Amniotic stem cell (primary cell): ENCODE results near the gene MELTF.

Experiments used
- DNase-seq: peaks from one replicate; lab custom pipeline; 2025; lab: John Stamatoyannopoulos, UW

Gene MELTF

GRCh38 chr3:196994056-196994455, 35.6 kb downstream of the MELTF start:
- DNase-seq: no peak

GRCh38 chr3:196992461-196993065, 37.1 kb downstream of the MELTF start:
- DNase-seq: no peak

GRCh38 chr3:196991581-196992460, 37.8 kb downstream of the MELTF start:
- no peak for DNase-seq

- no peak for DNase-seq
These were observed 39.0 kb downstream of the MELTF start for GRCh38 chr3:196990601-196991007.

- no peak for DNase-seq
These were observed 39.8 kb downstream of the MELTF start for GRCh38 chr3:196989721-196990262.

GRCh38 chr3:196988241-196989029, 41.2 kb downstream of the MELTF start:
- DNase-seq: no peak

GRCh38 chr3:196987022-196987421, 42.6 kb downstream of the MELTF start:
- no peak for DNase-seq

- no peak for DNase-seq
These were observed 43.4 kb downstream of the MELTF start for GRCh38 chr3:196985954-196986885.

- no peak for DNase-seq
These were observed 44.3 kb downstream of the MELTF start for GRCh38 chr3:196985298-196985697.

GRCh38 chr3:196983186-196983585, 46.4 kb downstream of the MELTF start:
- no peak for DNase-seq

GRCh38 chr3:196981657-196982056, 48.0 kb downstream of the MELTF start:
- no peak for DNase-seq

- DNase-seq: no peak
These were observed 50.1 kb downstream of the MELTF start for GRCh38 chr3:196979545-196979944.

GRCh38 chr3:196976941-196977340, 52.7 kb downstream of the MELTF start:
- no peak for DNase-seq

GRCh38 chr3:196975349-196975748, 54.3 kb downstream of the MELTF start:
- DNase-seq: no peak

- no peak for DNase-seq
These were observed 55.0 kb downstream of the MELTF start for GRCh38 chr3:196974661-196975060.

- DNase-seq: no peak
These were observed 58.4 kb downstream of the MELTF start for GRCh38 chr3:196971094-196971698.

- no peak for DNase-seq
These were observed 59.0 kb downstream of the MELTF start for GRCh38 chr3:196970547-196971093.

- no peak for DNase-seq
These were observed 59.7 kb downstream of the MELTF start for GRCh38 chr3:196969660-196970546.

- no peak for DNase-seq
These were observed 60.4 kb downstream of the MELTF start for GRCh38 chr3:196969134-196969659.
